Liver (tissue), 9 donors: ENCODE measurements around the gene CUL1. TPM values are rescaled to one million over a fixed set of nuclear protein-coding genes. Genes with fewer than 3 reads are reported as not detected.

Experiments
- DNase-seq: peaks from one replicate; pipeline ENCODE4 v3.0.0-alpha.2; 2017; ENCODE audit warnings: low spot score
- H3K27ac ChIP-seq, 2 donors: one replicate each; pipeline ENCODE4 v1.7.0; 2013; ENCODE audit warnings: inconsistent platforms in 2 of 2, low read length in 2 of 2, control low read depth in 1 of 2, low read depth in 1 of 2, mild to moderate bottlenecking in 1 of 2
- H3K27me3 ChIP-seq, 4 donors: one replicate each; pipeline versions ENCODE4 v1.6.1 to v1.7.0; 2013; ENCODE audit warnings: low read length in 3 of 4, inconsistent platforms in 1 of 4, mild to moderate bottlenecking in 1 of 4, moderate library complexity in 1 of 4; ENCODE audit not compliant: control insufficient read depth in 4 of 4, insufficient read depth in 4 of 4
- H3K36me3 ChIP-seq, 4 donors: one replicate each; pipeline versions ENCODE4 v1.6.1 to v1.7.0; 2013; ENCODE audit warnings: low read length in 3 of 4, mild to moderate bottlenecking in 3 of 4, low read depth in 1 of 4, moderate library complexity in 1 of 4; ENCODE audit not compliant: control insufficient read depth in 4 of 4, insufficient read depth in 3 of 4
- H3K4me1 ChIP-seq, 4 donors: one replicate each; pipeline versions ENCODE4 v1.6.1 to v1.7.0; 2013; ENCODE audit warnings: low read length in 3 of 4, mild to moderate bottlenecking in 3 of 4, moderate library complexity in 1 of 4; ENCODE audit not compliant: control insufficient read depth in 4 of 4, insufficient read depth in 4 of 4
- H3K4me3 ChIP-seq, 3 donors: one replicate each; pipeline versions ENCODE4 v1.6.1 to v1.7.0; 2013; ENCODE audit warnings: low read length in 3 of 3, control low read depth in 1 of 3, low read depth in 1 of 3, mild to moderate bottlenecking in 1 of 3
- H3K9ac ChIP-seq, 2 donors: one replicate each; pipeline ENCODE4 v1.7.0; 2013; ENCODE audit warnings: low read length in 2 of 2, mild to moderate bottlenecking in 2 of 2, moderate library complexity in 2 of 2, control low read depth in 1 of 2, low read depth in 1 of 2
- H3K9me3 ChIP-seq, 4 donors: one replicate each; pipeline versions ENCODE4 v1.6.1 to v1.7.0; 2013; ENCODE audit warnings: low read length in 3 of 4; ENCODE audit not compliant: control insufficient read depth in 4 of 4
- ATF3 ChIP-seq: IDR thresholded peaks from 2 replicates; pipeline ENCODE4 v1.6.1; 2016; ENCODE audit warnings: antibody characterized with exemption
- EGR1 ChIP-seq, 2 donors: IDR thresholded peaks; 2 replicates each; pipeline ENCODE4 v1.6.1; 2016 to 2018; ENCODE audit warnings: antibody characterized with exemption in 2 of 2, low read depth in 2 of 2
- FOXA1 ChIP-seq: IDR thresholded peaks from 2 replicates; pipeline ENCODE4 v1.6.1; 2016; ENCODE audit warnings: antibody characterized with exemption
- FOXA2 ChIP-seq: IDR thresholded peaks from 2 replicates; pipeline ENCODE4 v1.6.1; 2016; ENCODE audit warnings: antibody characterized with exemption
- GABPA ChIP-seq, 2 donors: IDR thresholded peaks in 1 of 2; conservative IDR thresholded peaks in 1 of 2; 2 replicates each; pipeline ENCODE4 v1.6.1; 2016; ENCODE audit warnings: antibody characterized with exemption in 2 of 2, mild to moderate bottlenecking in 1 of 2, moderate library complexity in 1 of 2
- HNF4A ChIP-seq, 2 donors: conservative IDR thresholded peaks; 2 replicates each; pipeline ENCODE4 v1.6.1; 2016; ENCODE audit warnings: antibody characterized with exemption in 2 of 2, mild to moderate bottlenecking in 2 of 2
- JUND ChIP-seq, 2 donors: IDR thresholded peaks; 2 replicates each; pipeline ENCODE4 v1.6.1; 2016; ENCODE audit warnings: antibody characterized with exemption in 2 of 2
- NR2F2 ChIP-seq: IDR thresholded peaks from 2 replicates; pipeline ENCODE4 v1.6.1; 2016; ENCODE audit warnings: antibody characterized with exemption
- RAD21 ChIP-seq, 2 donors: IDR thresholded peaks; 2 replicates each; pipeline ENCODE4 v1.6.1; 2016; ENCODE audit warnings: antibody characterized with exemption in 2 of 2, mild to moderate bottlenecking in 2 of 2
- REST ChIP-seq: IDR thresholded peaks from 2 replicates; pipeline ENCODE4 v1.6.1; 2016; ENCODE audit warnings: antibody characterized with exemption, mild to moderate bottlenecking
- RXRA ChIP-seq, 2 donors: IDR thresholded peaks; 2 replicates each; pipeline ENCODE4 v1.6.1; 2017 to 2018; ENCODE audit warnings: antibody characterized with exemption in 2 of 2, mild to moderate bottlenecking in 1 of 2
- SP1 ChIP-seq: IDR thresholded peaks from 2 replicates; pipeline ENCODE4 v1.6.1; 2018; ENCODE audit warnings: antibody characterized with exemption, mild to moderate bottlenecking
- TAF1 ChIP-seq: conservative IDR thresholded peaks from 2 replicates; pipeline ENCODE4 v1.6.1; 2016; ENCODE audit warnings: antibody characterized with exemption, mild to moderate bottlenecking
- YY1 ChIP-seq: IDR thresholded peaks from 2 replicates; pipeline ENCODE4 v1.6.1; 2016; ENCODE audit warnings: antibody characterized with exemption, mild to moderate bottlenecking
- ZBTB33 ChIP-seq: IDR thresholded peaks from 2 replicates; pipeline ENCODE4 v1.6.1; 2016; ENCODE audit warnings: antibody characterized with exemption
- WGBS: extraction: QIAGEN DNeasy Blood & Tissue Kit; methylation state at CpG from one replicate; pipeline ENCODE4 v1.1.7; 2013; 5-methylcytosine and 5-hydroxymethylcytosine counted together
- polyA plus RNA-seq, 2 donors: library from polyadenylated mRNA; stranded (reverse) in 1 of 2; unstranded in 1 of 2; fragments of 200-250 nt in 1 of 2; fragments of >200 nt in 1 of 2; fragmentation: Nextera tagmentation in 1 of 2; extraction: Ambion mirVana in 1 of 2; gene quantifications; one replicate each; pipeline versions ENCODE4 v1.2.1 to v1.2.3, GENCODE V29; 2013 to 2015
- total RNA-seq, 2 donors: library from RNA; depleted of rRNA; stranded (reverse); fragments of >200 nt; gene quantifications; one replicate each; pipeline ENCODE4 v1.2.3, GENCODE V29; 2014
- TF ChIP-seq, protein P1 (sequence below): fragments of 150-350 bp; IDR thresholded peaks from 2 replicates; pipeline ENCODE4 v1.5.1; 2017; ENCODE audit warnings: improper control_type of control experiment, low read depth, low read length; ENCODE audit not compliant: missing input control
- TF ChIP-seq, protein P2 (sequence below): IDR thresholded peaks from 2 replicates; pipeline ENCODE4 v1.6.1; 2016; ENCODE audit warnings: antibody characterized with exemption
- donor health status: healthy.
- donor health status: healthy.
- donor health status: healthy.
- donor health status: healthy.
- donor health status: healthy.

Gene CUL1
- total and polyA plus RNA-seq, 4 donors: 21.7 to 56.7 (median 26.7) TPM

- Histone ChIP-seq H3K27me3 (no peaks in the 10 kb centered on the region), H3K4me1 (no peaks in the 10 kb centered on the region), H3K27ac (no peak overlapping the region), H3K9me3 (no peaks in the 10 kb centered on the region), H3K9ac (no peak overlapping the region), H3K36me3 (peaks cover 10 to 49% (median 38%) of the 10 kb centered on the region in 4 donors), H3K4me3 (no peak overlapping the region)
- DNase-seq: no peak
- TF ChIP-seq JUND (IDR thresholded peaks at IDR 0.05) (no peak), FOXA1 (no peak), ZBTB33 (no peak), ATF3 (no peak), RXRA (IDR thresholded peaks at IDR 0.05) (no peak), GABPA (IDR thresholded peaks at IDR 0.05 in 1 of 2, conservative IDR thresholded peaks at IDR 0.05 in 1 of 2) (no peak), FOXA2 (no peak), HNF4A (conservative IDR thresholded peaks at IDR 0.05) (no peak), SP1 (no peak), NR2F2 (no peak), RAD21 (IDR thresholded peaks at IDR 0.05) (no peak), YY1 (no peak), REST (no peak), TAF1 (no peak)
- TF ChIP-seq, protein P1, sequence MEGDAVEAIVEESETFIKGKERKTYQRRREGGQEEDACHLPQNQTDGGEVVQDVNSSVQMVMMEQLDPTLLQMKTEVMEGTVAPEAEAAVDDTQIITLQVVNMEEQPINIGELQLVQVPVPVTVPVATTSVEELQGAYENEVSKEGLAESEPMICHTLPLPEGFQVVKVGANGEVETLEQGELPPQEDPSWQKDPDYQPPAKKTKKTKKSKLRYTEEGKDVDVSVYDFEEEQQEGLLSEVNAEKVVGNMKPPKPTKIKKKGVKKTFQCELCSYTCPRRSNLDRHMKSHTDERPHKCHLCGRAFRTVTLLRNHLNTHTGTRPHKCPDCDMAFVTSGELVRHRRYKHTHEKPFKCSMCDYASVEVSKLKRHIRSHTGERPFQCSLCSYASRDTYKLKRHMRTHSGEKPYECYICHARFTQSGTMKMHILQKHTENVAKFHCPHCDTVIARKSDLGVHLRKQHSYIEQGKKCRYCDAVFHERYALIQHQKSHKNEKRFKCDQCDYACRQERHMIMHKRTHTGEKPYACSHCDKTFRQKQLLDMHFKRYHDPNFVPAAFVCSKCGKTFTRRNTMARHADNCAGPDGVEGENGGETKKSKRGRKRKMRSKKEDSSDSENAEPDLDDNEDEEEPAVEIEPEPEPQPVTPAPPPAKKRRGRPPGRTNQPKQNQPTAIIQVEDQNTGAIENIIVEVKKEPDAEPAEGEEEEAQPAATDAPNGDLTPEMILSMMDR: no peak
- WGBS: 89% methylated on average over 1 of the region's 1 CpG
Observed at GRCh38 chr7:148774471-148774870, 75.8 kb downstream of the CUL1 start.

DNA sequence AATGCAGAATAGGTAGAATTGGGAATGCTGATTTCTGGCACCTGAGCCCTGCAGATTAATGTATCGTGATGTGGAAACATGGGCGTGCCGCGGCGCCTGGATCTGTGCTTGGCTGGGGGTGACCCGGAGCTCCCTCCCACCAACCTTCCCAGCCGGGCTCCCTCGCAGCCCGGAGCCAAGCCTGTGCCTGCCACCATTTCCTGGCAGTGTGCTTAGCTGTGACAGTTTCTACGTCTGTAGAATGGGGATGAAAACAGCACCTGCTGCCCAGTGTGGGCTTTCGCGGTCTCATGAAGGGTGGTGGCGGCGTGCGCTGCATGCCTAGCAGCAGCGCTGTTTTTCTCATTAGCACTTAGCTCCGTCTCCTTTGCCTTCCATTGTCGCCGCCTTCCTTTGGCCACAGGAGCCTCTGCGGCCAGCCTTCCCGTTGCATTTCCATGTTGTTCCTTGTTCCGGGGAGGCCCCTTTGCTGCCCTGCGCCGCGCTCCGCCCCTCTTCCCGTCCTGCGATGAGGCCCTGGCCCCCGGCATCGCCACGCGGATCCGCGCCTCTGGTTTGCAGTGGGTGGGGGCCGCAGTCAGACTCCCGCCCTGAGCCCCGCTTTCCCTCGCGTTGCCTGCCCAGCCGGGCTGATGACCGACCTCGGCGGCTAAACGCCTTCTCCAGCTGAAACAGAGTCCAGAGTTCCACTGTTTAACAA lies 84.2 kb downstream of the CUL1 start:
- Histone ChIP-seq H3K27me3 (no peaks in the 10 kb centered on the region), H3K9me3 (no peaks in the 10 kb centered on the region), H3K36me3 (peaks cover 14 to 54% (median 41%) of the 10 kb centered on the region in 4 donors), H3K4me3 (no peak overlapping the region), H3K4me1 (no peaks in the 10 kb centered on the region), H3K9ac (no peak overlapping the region), H3K27ac (no peak overlapping the region)
- 87% methylated on average over 44 of the region's 44 CpGs for whole genome bisulfite sequencing
- TF ChIP-seq, protein P2, sequence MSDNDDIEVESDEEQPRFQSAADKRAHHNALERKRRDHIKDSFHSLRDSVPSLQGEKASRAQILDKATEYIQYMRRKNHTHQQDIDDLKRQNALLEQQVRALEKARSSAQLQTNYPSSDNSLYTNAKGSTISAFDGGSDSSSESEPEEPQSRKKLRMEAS: no peak
- TF ChIP-seq HNF4A (conservative IDR thresholded peaks at IDR 0.05): peak; percentile 2 to 20
- no peak for TF ChIP-seq REST
- no peak for TF ChIP-seq EGR1 (IDR thresholded peaks at IDR 0.05; ENCODE audit: low read depth in 2 of 2)
- no peak for TF ChIP-seq RXRA (IDR thresholded peaks at IDR 0.05)
- no peak for TF ChIP-seq RAD21 (IDR thresholded peaks at IDR 0.05)
- no peak for DNase-seq
